Lung (tissue), 12 donors: ENCODE measurements around the gene PLCH1. TPM values are rescaled to one million over a fixed set of nuclear protein-coding genes. Genes with fewer than 3 reads are reported as not detected.

Experiments used
- ATAC-seq: fragments of 200-7000 bp; cut with Tn5 transposase; one replicate; pipeline ENCODE4 v1.9.1; 2020; ENCODE audit warnings: moderate number of reproducible peaks; ENCODE audit not compliant: insufficient read depth, low FRiP score
- DNase-seq, 3 donors: peaks; one replicate each; pipeline ENCODE4 v3.0.0-alpha.2; 2013 to 2017
- H3K27ac ChIP-seq, 2 donors: one replicate each; pipeline ENCODE4 v1.5.1; 2013; ENCODE audit warnings: mild to moderate bottlenecking in 2 of 2, moderate library complexity in 2 of 2, control low read depth in 1 of 2, inconsistent platforms in 1 of 2, low read depth in 1 of 2, low read length in 1 of 2
- H3K27me3 ChIP-seq, 3 donors: one replicate each; pipeline ENCODE4 v1.5.1; 2013; ENCODE audit warnings: low read length in 2 of 3; ENCODE audit not compliant: control insufficient read depth in 3 of 3, insufficient read depth in 3 of 3
- H3K36me3 ChIP-seq, 4 donors: one replicate each; pipeline ENCODE4 v1.5.1; 2013; ENCODE audit warnings: low read length in 4 of 4, mild to moderate bottlenecking in 1 of 4, moderate library complexity in 1 of 4; ENCODE audit not compliant: control insufficient read depth in 4 of 4, insufficient read depth in 4 of 4
- H3K4me1 ChIP-seq, 5 donors: one replicate each; pipeline ENCODE4 v1.5.1; 2013; ENCODE audit warnings: low read length in 5 of 5, mild to moderate bottlenecking in 2 of 5, moderate library complexity in 1 of 5; ENCODE audit not compliant: control insufficient read depth in 5 of 5, insufficient read depth in 5 of 5
- H3K4me3 ChIP-seq: one replicate; pipeline ENCODE4 v1.5.1; 2013; ENCODE audit warnings: mild to moderate bottlenecking, control low read depth, moderate library complexity
- H3K9ac ChIP-seq, 2 donors: one replicate each; pipeline ENCODE4 v1.5.1; 2013; ENCODE audit warnings: low read length in 2 of 2, control low read depth in 1 of 2; ENCODE audit not compliant: insufficient read depth in 1 of 2
- H3K9me3 ChIP-seq, 4 donors: one replicate each; pipeline ENCODE4 v1.5.1; 2013; ENCODE audit warnings: low read length in 3 of 4, mild to moderate bottlenecking in 1 of 4, moderate library complexity in 1 of 4; ENCODE audit not compliant: control insufficient read depth in 4 of 4, insufficient read depth in 3 of 4
- CTCF ChIP-seq: IDR thresholded peaks from 2 replicates; pipeline ENCODE4 v1.5.1; 2012; ENCODE audit warnings: mild to moderate bottlenecking; ENCODE audit errors: control extremely low read depth, extremely low read depth
- WGBS, 2 donors: extraction: QIAGEN DNeasy Blood & Tissue Kit; methylation state at CpG; one replicate each; pipeline ENCODE4 v1.1.7; 2013; 5-methylcytosine and 5-hydroxymethylcytosine counted together
- polyA plus RNA-seq, 2 donors: library from polyadenylated mRNA; stranded (reverse); fragments of 200-250 nt; gene quantifications; one replicate each; pipeline ENCODE4 v1.2.1, GENCODE V29; 2013
- total RNA-seq, 2 donors: library from RNA; depleted of rRNA in 1 of 2; stranded (reverse); fragments of >200 nt in 1 of 2; gene quantifications; one replicate each; pipeline ENCODE4 v1.2.1, GENCODE V29; 2014 to 2021
- donor health status: control.
- donor health status: control.
- donor health status: Bipolar disorder and iron deficiency.
- donor health status: healthy.
- donor health status: DM: yes; HTN: yes; CAD: no.

The PLCH1 gene
- total and polyA plus RNA-seq, 4 donors: 2.5 to 22.8 (median 9.1) TPM

GRCh38 chr3:155492841-155493240 lies 252.0 kb downstream of the PLCH1 start:
- no peak for TF ChIP-seq CTCF
- WGBS, 2 donors: 88 to 98% methylated on average over 1 of the region's 1 CpG

DNA sequence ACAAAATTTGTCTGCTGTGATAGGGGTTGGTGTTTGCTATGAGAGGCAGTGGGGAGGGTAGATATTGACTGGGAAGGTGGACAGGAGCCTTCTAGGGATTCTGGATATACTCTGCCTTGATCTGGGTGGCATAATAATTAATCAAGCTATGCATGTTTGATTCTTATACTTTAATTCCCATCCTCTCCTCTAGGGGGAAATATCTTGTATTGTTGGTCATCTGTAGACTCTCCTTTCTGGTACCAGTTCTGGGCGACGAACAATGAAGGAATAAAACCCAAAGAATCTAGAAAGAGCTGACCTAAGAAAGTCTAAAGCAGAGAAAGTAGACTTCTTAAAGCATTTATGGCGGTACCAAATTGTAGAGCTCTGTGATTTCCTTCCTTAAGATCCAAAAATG lies 253.2 kb downstream of the PLCH1 start:
- Histone ChIP-seq H3K4me3 (no peak overlapping the region), H3K27me3 (no peaks in the 10 kb centered on the region), H3K36me3 (peaks cover 0 to 1% (median 0%) of the 10 kb centered on the region in 4 donors), H3K27ac (no peak overlapping the region), H3K4me1 (no peaks in the 10 kb centered on the region), H3K9me3 (no peaks in the 10 kb centered on the region), H3K9ac (no peak overlapping the region)
- no peak for ATAC-seq
- WGBS, 2 donors: 95% methylated on average over 3 of the region's 3 CpGs
- no peak for DNase-seq
- TF ChIP-seq CTCF: no peak

More at GRCh38 chr3:155492841-155493240, 252.0 kb downstream of the PLCH1 start:
- no peaks in the 10 kb centered on the region for H3K4me1 ChIP-seq
- ATAC-seq: no peak
- no peak overlapping the region for H3K4me3 ChIP-seq
- no peak overlapping the region for H3K9ac ChIP-seq
- no peak for DNase-seq
- no peaks in the 10 kb centered on the region for H3K9me3 ChIP-seq
- H3K27me3 ChIP-seq: no peaks in the 10 kb centered on the region
- peaks cover 0 to 1% (median 0%) of the 10 kb centered on the region in 4 donors for H3K36me3 ChIP-seq
- H3K27ac ChIP-seq: no peak overlapping the region

DNA sequence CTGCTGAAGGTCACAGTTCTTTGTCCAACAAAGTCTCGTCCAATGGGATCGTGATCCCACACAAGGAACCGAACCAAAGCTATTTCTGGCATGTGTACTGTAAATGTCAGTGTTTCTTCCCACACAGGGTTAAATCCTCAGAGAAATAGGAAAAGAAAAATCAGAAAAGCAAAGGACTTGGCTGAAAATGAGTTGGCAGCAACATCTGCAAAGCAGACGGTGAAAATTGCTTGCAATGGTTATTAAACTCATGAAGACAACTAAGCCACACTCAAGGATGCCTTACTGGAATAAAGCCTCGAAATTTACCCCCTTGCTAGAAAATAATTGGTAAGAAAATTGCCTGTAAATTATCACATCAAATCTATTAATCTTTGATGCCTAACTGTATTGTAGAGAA lies 256.2 kb downstream of the PLCH1 start:
- H3K4me3 ChIP-seq: no peak overlapping the region
- peak in 1 of 3 donors; percentile 2 for DNase-seq
- no peaks in the 10 kb centered on the region for H3K36me3 ChIP-seq
- WGBS, 2 donors: 80 to 85% methylated on average over 5 of the region's 5 CpGs
- H3K4me1 ChIP-seq: no peaks in the 10 kb centered on the region
- no peaks in the 10 kb centered on the region for H3K9me3 ChIP-seq
- H3K27ac ChIP-seq: no peak overlapping the region
- no peak for ATAC-seq
- no peak for TF ChIP-seq CTCF
- H3K27me3 ChIP-seq: no peaks in the 10 kb centered on the region
- H3K9ac ChIP-seq: no peak overlapping the region

GRCh38 chr3:155485897-155486296 lies 259.0 kb downstream of the PLCH1 start:
- Histone ChIP-seq H3K27me3 (no peaks in the 10 kb centered on the region), H3K4me3 (no peak overlapping the region), H3K9ac (no peak overlapping the region), H3K9me3 (no peaks in the 10 kb centered on the region), H3K4me1 (no peaks in the 10 kb centered on the region), H3K27ac (no peak overlapping the region), H3K36me3 (no peaks in the 10 kb centered on the region)
- DNase-seq: no peak
- ATAC-seq: no peak
- TF ChIP-seq CTCF: no peak
- 88 to 92% methylated on average over 1 of the region's 1 CpG for WGBS, 2 donors
